Measurements from ENCODE around the gene IGFALS.

IGFALS gene

DNA sequence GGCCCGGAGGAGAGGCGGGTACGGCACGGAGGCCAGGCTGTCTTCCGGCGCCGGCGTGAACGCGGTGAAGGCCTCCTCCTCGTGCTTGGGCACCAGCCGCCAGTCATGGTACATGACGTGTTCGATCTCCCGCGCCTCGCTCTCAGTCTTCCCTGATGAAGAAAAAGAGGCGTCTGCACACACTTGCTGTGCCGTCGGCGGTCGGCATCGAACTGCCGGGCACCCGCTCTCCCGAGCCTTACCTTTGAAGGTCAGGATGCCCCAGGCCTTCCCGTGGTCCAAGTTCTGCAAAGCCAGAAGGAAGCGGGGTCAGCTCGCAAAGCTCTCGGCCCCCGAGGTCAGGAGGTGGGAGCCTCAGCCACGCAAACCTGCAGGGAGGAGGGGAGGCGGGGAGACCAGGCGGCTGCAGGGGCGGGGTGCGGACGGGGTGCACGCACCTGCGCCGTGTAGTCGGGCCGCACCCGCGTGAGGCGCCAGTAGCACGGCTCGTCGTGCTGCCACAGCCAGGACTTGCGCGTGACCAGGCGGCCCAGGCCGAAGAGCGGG lies 21.1 kb downstream of the IGFALS start, which contains the start of gene EME2:
EME2 (plus strand) TSS at position 449 of the 546 bp plus-strand sequence. CDS start 418 bp downstream, outside the sequence.
- Histone ChIP-seq H3K4me2 (ENCODE audit: low read length) (peak within 1 kb of the TSS; percentile 85), H3K36me3 (ENCODE audit: insufficient read depth, low read length) (peaks cover 42% of the 10 kb centered on the region), H3K27me3 (ENCODE audit: control insufficient read depth, insufficient read depth, low read length) (no peaks in the 10 kb centered on the region), H3K4me1 (ENCODE audit: control insufficient read depth, insufficient read depth, low read length) (peaks cover 32% of the 10 kb centered on the region), H3K4me3 (ENCODE audit: low read length) (peak within 1 kb of the TSS; percentile 92), H3K9me3 (replicated peaks; ENCODE audit: low read length) (no peaks in the 10 kb centered on the region), H3K9ac (ENCODE audit: low read depth, low read length) (peak within 1 kb of the TSS; percentile 98)

DNA sequence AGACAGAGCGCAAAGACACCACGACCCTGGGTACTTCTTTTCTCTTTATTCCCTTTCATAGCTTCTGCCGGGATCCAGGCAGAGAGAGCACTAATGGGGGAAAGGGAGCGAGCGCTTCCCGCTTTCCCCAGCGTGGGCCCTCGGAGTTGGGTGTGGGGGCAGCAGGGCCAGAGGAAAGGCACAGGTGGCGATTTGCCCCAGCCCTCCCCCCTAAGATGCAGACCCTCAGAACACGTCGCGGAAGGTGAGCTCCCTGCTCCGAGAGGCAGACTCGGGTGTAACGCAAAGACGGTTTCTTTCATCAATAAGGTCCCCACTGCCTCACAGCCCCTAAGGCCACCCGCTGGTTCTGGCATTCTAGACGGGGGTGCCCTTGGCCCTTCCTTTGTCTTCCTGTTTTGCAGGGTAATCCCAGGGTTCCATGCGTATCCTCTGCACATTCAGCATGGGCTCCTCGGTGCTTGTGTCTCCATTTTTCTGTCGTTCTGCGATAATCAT lies 21.6 kb downstream of the IGFALS start:
- H3K9ac ChIP-seq (ENCODE audit: low read depth, low read length): peak overlapping the region; percentile 98
- H3K4me2 ChIP-seq (ENCODE audit: low read length): peak overlapping the region; percentile 85
- no peaks in the 10 kb centered on the region for H3K9me3 ChIP-seq (replicated peaks; ENCODE audit: low read length)
- H3K27me3 ChIP-seq (ENCODE audit: control insufficient read depth, insufficient read depth, low read length): no peaks in the 10 kb centered on the region
- peaks cover 32% of the 10 kb centered on the region for H3K4me1 ChIP-seq (ENCODE audit: control insufficient read depth, insufficient read depth, low read length)
- H3K36me3 ChIP-seq (ENCODE audit: insufficient read depth, low read length): peaks cover 42% of the 10 kb centered on the region
- peak overlapping the region; percentile 92 for H3K4me3 ChIP-seq (ENCODE audit: low read length)

DNA sequence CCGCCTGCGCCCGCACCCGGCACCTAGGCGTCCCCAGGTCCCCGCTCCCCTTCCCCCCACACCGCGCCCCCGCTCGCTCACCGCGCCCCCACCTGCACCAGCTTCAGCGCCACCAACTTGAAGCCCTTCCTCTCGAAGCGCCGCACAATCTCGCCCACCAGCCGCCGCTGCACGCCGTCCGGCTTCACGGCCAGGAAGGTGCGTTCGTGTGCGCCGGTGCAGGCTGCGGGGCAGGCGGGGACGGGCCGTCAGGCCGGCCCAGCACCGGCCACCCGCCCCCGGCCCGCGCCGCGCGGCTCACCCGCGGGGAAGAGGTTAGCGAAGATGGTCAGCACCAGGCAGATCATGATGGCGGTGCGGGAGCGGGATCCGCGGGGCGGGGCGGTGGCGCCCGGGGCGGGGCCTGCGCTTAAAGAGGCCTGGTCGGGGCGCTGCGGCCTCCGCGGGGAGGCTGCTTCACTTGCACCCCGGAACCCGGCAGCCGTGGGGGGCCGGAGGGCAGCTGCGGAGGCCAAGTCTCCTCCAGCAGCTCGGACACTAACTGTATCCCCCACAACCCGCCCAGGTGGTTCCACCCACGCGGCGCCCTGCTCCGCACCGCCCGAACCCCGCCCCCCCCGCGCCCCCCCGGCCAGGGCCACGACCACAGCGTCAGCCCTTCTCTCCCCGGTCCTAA lies 22.2 kb downstream of the IGFALS start, which contains the start of gene NME3:
NME3 (minus strand) TSS at position 356 of the 676 bp plus-strand sequence; CDS start at position 347, 9 bp downstream.
- H3K36me3 ChIP-seq (ENCODE audit: insufficient read depth, low read length): peaks cover 42% of the 10 kb centered on the region
- no peaks in the 10 kb centered on the region for H3K27me3 ChIP-seq (ENCODE audit: control insufficient read depth, insufficient read depth, low read length)
- peak within 1 kb of the TSS; percentile 98 for H3K9ac ChIP-seq (ENCODE audit: low read depth, low read length)
- H3K4me3 ChIP-seq (ENCODE audit: low read length): peak within 1 kb of the TSS; percentile 92
- peak within 1 kb of the TSS; percentile 85 for H3K4me2 ChIP-seq (ENCODE audit: low read length)
- peaks cover 32% of the 10 kb centered on the region for H3K4me1 ChIP-seq (ENCODE audit: control insufficient read depth, insufficient read depth, low read length)
- no peaks in the 10 kb centered on the region for H3K9me3 ChIP-seq (replicated peaks; ENCODE audit: low read length)

DNA sequence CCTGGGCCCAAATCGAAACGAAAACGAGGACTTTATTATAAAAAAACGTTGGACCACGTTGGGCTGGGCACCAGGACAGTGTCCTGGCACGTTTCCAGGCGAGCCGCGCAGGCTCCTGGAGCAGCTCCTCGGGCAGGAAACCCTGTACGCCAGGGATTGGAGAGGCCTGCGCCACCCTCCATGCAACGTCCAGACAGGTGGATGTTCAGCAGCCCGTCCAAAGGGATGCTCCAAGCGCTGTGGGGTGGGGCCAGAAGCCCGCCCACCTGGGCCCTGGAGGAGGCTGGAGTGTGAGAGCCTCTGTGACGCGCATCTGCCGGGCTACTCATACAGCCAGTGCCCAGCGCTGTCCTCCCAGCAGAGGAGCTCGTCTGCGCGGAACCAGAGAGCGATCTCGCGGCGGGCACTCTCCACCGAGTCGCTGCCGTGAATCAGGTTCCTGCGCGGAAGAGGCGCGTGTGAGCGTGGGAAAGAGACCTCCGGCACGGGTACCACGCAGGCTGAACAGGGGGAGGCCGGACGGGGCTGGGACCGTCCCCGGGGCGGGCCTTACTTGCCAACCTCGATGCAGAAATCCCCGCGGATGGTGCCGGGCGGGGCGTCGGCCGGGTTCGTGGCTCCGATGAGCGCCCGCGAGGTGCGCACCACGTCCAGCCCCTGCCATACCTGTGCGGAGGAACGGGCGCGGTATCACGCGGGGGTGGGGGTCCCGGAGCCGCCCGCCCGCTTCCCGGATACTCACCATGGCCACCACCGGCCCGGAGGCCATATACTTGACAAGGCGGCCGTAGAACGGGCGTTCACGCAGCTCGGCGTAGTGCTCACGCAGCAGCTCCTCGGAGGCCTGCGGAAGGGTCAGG lies 22.9 kb downstream of the IGFALS start:
- peaks cover 32% of the 10 kb centered on the region for H3K4me1 ChIP-seq (ENCODE audit: control insufficient read depth, insufficient read depth, low read length)
- H3K4me3 ChIP-seq (ENCODE audit: low read length): peak overlapping the region; percentile 92
- H3K36me3 ChIP-seq (ENCODE audit: insufficient read depth, low read length): peaks cover 44% of the 10 kb centered on the region
- peak overlapping the region; percentile 85 for H3K4me2 ChIP-seq (ENCODE audit: low read length)
- H3K9ac ChIP-seq (ENCODE audit: low read depth, low read length): peak overlapping the region; percentile 75
- H3K9me3 ChIP-seq (replicated peaks; ENCODE audit: low read length): no peaks in the 10 kb centered on the region
- H3K27me3 ChIP-seq (ENCODE audit: control insufficient read depth, insufficient read depth, low read length): no peaks in the 10 kb centered on the region

DNA sequence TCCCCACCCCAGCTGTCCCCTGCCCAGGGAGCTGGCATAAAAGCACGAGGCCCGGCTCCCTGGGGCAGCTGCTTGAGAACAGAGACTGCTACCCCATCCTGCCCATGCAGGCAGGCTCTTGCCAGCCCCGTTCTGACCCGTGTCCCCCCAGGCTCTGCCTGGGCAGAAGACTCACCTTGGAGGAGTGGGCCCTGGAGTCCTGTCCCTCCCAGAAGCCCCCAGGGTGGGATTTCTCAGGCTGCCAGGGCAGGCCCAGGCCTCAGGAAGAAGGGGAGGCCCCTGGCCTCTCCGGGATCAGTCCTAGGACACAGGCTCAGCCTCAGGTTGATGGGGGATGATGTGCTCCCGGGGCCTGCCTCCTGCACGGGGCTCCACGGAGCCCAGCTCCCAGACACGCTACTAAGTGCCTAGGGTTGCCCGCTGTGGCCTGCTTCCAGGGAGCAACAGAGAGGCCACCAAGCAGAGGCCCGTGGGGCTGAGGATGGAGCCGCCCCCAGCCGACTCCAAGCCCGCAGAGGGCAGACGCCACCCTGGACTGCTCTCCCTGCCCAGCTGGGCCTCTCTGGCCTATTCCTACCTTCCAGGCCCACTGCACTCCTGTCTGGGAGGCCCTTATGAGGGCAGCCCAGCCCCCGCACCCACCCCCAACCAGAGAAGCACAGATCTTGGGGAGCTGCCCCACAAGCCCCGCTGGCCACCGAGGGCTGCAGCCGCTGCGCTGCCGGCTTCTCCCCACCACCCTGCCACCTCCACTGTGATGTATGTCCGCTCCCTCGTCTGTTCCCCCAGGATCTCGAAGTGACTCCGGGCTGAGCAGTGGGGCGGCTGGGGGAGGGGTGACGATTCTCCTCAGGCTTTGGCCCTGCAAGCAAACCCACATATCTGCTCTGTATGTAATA lies 23.9 kb downstream of the IGFALS start:
- peaks cover 25% of the 10 kb centered on the region for H3K4me1 ChIP-seq (ENCODE audit: control insufficient read depth, insufficient read depth, low read length)
- H3K27me3 ChIP-seq (ENCODE audit: control insufficient read depth, insufficient read depth, low read length): no peaks in the 10 kb centered on the region
- H3K4me3 ChIP-seq (ENCODE audit: low read length): peak overlapping the region; percentile 92
- peaks cover 49% of the 10 kb centered on the region for H3K36me3 ChIP-seq (ENCODE audit: insufficient read depth, low read length)
- no peaks in the 10 kb centered on the region for H3K9me3 ChIP-seq (replicated peaks; ENCODE audit: low read length)
- H3K9ac ChIP-seq (ENCODE audit: low read depth, low read length): peak overlapping the region; percentile 75
- H3K4me2 ChIP-seq (ENCODE audit: low read length): peak overlapping the region; percentile 85

DNA sequence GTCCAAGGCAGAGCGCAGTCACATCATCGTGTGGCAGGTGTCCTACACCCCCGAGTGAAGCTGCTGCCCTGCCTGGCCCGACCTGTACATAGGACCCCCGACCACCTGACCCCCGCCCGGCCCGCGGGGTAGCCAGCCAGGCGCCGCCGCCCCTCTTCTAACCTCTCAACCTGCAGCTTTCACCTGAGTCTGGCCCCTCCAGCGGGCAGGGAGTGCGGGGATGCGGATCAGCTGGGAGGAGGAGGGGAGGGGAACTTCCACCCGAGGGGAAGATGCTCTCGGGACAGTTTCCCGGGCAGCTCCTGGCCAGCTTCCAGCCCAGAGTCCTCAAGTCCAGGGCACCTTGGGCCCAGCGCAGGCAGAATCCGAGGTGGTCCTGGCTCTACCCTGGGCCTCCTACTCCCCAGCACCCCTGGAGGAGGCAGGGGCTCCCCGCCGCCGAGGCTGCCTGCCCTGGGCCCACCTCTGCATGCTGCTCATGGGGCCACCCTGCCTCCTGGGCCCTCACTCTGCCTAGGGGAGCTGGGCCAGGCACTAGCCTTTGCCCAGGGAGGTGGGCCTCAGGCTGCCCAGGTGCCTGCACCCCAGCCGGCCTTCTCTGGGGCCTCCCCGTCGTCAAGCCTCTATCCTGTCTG lies 24.6 kb downstream of the IGFALS start:
- H3K9me3 ChIP-seq (replicated peaks; ENCODE audit: low read length): no peaks in the 10 kb centered on the region
- peaks cover 19% of the 10 kb centered on the region for H3K4me1 ChIP-seq (ENCODE audit: control insufficient read depth, insufficient read depth, low read length)
- H3K4me3 ChIP-seq (ENCODE audit: low read length): no peak overlapping the region
- no peak overlapping the region for H3K4me2 ChIP-seq (ENCODE audit: low read length)
- H3K9ac ChIP-seq (ENCODE audit: low read depth, low read length): no peak overlapping the region
- peaks cover 57% of the 10 kb centered on the region for H3K36me3 ChIP-seq (ENCODE audit: insufficient read depth, low read length)
- H3K27me3 ChIP-seq (ENCODE audit: control insufficient read depth, insufficient read depth, low read length): no peaks in the 10 kb centered on the region

DNA sequence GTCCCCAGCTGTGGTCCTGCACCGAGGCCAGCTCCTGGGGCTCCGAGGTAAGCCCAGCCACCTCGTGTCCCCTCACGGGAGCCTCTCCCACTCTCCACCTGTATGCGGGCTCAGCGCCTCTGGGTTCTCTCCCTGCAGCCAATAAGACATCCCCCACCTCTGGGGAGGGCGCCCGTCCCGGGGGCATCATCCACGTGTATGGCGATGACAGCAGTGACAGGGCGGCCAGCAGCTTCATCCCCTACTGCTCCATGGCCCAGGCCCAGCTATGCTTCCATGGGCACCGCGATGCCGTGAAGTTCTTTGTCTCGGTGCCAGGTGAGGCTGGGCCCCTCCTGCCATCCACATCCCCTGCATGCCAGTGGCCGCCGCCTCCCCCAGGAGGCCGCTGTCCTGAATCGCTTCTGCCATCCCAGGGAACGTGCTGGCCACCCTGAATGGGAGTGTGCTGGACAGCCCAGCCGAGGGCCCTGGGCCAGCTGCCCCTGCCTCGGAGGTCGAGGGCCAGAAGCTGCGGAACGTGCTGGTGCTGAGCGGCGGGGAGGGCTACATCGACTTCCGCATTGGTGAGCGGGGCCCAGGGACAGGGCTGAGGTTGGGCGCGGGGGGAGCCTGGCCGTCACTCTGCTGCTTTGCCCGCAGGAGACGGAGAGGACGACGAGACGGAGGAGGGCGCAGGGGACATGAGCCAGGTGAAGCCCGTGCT lies 25.3 kb downstream of the IGFALS start:
- H3K4me3 ChIP-seq (ENCODE audit: low read length): no peak overlapping the region
- H3K36me3 ChIP-seq (ENCODE audit: insufficient read depth, low read length): peaks cover 62% of the 10 kb centered on the region
- no peak overlapping the region for H3K4me2 ChIP-seq (ENCODE audit: low read length)
- peaks cover 19% of the 10 kb centered on the region for H3K4me1 ChIP-seq (ENCODE audit: control insufficient read depth, insufficient read depth, low read length)
- H3K9me3 ChIP-seq (replicated peaks; ENCODE audit: low read length): no peaks in the 10 kb centered on the region
- H3K9ac ChIP-seq (ENCODE audit: low read depth, low read length): no peak overlapping the region
- H3K27me3 ChIP-seq (ENCODE audit: control insufficient read depth, insufficient read depth, low read length): no peaks in the 10 kb centered on the region

DNA sequence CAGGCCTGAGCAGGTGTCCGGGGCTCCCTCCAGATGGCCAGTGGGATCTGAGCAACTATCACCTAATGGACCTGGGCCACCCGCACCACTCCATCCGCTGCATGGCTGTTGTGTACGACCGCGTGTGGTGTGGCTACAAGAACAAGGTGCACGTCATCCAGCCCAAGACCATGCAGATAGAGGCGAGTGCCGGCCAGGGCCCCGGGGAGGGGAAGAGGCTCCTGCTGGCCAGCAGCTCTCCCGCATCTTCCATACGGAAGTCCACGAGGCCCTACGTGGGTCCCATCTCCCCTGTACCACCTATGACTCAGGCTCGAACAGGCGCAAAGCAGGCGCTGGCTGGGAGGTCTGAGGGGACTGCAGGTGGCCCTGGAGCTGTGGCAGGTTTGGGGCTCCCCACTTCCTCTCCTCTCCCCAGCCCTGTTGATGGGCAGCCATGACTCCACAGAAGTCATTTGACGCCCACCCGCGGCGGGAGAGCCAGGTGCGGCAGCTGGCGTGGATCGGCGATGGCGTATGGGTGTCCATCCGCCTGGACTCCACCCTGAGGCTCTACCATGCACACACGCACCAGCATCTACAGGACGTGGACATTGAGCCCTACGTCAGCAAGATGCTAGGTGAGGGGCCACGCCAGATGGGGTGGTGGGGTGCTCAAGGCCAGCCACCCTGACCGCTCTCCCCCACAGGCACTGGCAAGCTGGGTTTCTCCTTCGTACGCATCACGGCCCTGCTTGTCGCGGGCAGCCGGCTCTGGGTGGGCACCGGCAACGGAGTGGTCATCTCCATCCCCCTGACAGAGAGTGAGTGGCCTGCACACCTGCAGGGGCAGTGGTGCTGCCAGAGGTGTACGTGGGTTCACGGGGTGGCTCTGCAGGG lies 26.1 kb downstream of the IGFALS start:
- no peak overlapping the region for H3K4me3 ChIP-seq (ENCODE audit: low read length)
- no peaks in the 10 kb centered on the region for H3K27me3 ChIP-seq (ENCODE audit: control insufficient read depth, insufficient read depth, low read length)
- no peak overlapping the region for H3K9ac ChIP-seq (ENCODE audit: low read depth, low read length)
- peaks cover 70% of the 10 kb centered on the region for H3K36me3 ChIP-seq (ENCODE audit: insufficient read depth, low read length)
- no peaks in the 10 kb centered on the region for H3K9me3 ChIP-seq (replicated peaks; ENCODE audit: low read length)
- peaks cover 18% of the 10 kb centered on the region for H3K4me1 ChIP-seq (ENCODE audit: control insufficient read depth, insufficient read depth, low read length)
- H3K4me2 ChIP-seq (ENCODE audit: low read length): no peak overlapping the region

DNA sequence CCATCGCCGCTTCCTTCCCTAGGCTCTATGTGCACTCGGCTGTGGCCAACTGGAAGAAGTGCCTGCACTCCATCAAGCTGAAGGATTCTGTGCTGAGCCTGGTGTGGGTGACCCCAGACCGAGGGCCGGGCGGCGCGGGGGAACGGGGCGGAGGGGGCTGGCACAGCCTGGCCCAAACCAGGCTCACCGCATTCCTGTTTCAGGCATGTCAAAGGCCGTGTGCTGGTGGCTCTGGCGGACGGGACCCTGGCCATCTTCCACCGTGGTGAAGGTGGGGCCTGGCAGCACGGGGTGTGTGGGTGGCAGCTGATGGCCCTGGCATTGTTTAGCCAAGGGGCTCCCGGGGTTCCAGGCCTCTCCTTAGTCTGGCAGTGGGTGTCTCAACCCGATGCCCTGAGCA lies 26.8 kb downstream of the IGFALS start:
- Histone ChIP-seq H3K36me3 (ENCODE audit: insufficient read depth, low read length) (peaks cover 76% of the 10 kb centered on the region), H3K9ac (ENCODE audit: low read depth, low read length) (no peak overlapping the region), H3K4me1 (ENCODE audit: control insufficient read depth, insufficient read depth, low read length) (peaks cover 11% of the 10 kb centered on the region), H3K4me3 (ENCODE audit: low read length) (no peak overlapping the region), H3K27me3 (ENCODE audit: control insufficient read depth, insufficient read depth, low read length) (no peaks in the 10 kb centered on the region), H3K9me3 (replicated peaks; ENCODE audit: low read length) (no peaks in the 10 kb centered on the region), H3K4me2 (ENCODE audit: low read length) (no peak overlapping the region)

All from skeletal muscle satellite cell (primary cell).